Measurements from ENCODE around the gene IQGAP2. TPM values are rescaled to one million over a fixed set of nuclear protein-coding genes. Genes with fewer than 3 reads are reported as not detected.

Gene IQGAP2
- total and polyA plus RNA-seq, 9 of the 15 experiments (the other 6 are each of a cell fraction or from before 2014, with no cell fraction given), result 8.7 to 23.2 (median 17.4) TPM

DNA sequence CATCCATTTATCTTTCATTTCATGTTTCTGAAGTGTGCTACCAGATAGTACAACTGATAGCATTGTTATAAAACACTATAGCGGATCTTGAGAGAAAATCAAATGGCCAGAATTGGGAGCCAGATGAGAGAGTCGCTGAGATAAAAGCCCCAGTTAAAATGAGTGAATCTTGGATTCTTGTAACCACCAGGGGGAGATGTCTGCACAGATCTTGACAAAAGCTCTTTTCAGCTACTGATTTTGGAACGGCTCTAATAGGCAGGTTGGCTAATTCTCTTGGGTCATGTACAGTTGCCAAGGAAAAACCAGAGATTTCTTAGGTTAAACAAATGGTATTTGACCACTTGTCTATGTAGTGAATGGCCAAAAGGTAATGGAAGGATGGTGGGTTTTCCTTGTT is 198.4 kb downstream of the IQGAP2 start (continued):
- TF ChIP-seq, protein P1, sequence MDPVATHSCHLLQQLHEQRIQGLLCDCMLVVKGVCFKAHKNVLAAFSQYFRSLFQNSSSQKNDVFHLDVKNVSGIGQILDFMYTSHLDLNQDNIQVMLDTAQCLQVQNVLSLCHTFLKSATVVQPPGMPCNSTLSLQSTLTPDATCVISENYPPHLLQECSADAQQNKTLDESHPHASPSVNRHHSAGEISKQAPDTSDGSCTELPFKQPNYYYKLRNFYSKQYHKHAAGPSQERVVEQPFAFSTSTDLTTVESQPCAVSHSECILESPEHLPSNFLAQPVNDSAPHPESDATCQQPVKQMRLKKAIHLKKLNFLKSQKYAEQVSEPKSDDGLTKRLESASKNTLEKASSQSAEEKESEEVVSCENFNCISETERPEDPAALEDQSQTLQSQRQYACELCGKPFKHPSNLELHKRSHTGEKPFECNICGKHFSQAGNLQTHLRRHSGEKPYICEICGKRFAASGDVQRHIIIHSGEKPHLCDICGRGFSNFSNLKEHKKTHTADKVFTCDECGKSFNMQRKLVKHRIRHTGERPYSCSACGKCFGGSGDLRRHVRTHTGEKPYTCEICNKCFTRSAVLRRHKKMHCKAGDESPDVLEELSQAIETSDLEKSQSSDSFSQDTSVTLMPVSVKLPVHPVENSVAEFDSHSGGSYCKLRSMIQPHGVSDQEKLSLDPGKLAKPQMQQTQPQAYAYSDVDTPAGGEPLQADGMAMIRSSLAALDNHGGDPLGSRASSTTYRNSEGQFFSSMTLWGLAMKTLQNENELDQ (CRISPR knock-in tag; IDR thresholded peaks at IDR 0.05; ENCODE audit: borderline replicate concordance), result no peak
- TF ChIP-seq POLR2AphosphoS5 (IDR thresholded peaks at IDR 0.05; ENCODE audit: control insufficient read depth, insufficient read depth, low read depth, low read length), result no peak
- TF ChIP-seq JUND (IDR thresholded peaks at IDR 0.05; ENCODE audit: borderline replicate concordance, low read depth, low read length), result 0 out of 2 replicates have a peak, but pooled peaks have one; percentile 10
- no peak for TF ChIP-seq JUND (tag; IDR thresholded peaks at IDR 0.05; ENCODE audit: borderline replicate concordance, low read depth, low read length)
- TF ChIP-seq SUPT5H (IDR thresholded peaks at IDR 0.05), result no peak
- TF ChIP-seq, protein P2, sequence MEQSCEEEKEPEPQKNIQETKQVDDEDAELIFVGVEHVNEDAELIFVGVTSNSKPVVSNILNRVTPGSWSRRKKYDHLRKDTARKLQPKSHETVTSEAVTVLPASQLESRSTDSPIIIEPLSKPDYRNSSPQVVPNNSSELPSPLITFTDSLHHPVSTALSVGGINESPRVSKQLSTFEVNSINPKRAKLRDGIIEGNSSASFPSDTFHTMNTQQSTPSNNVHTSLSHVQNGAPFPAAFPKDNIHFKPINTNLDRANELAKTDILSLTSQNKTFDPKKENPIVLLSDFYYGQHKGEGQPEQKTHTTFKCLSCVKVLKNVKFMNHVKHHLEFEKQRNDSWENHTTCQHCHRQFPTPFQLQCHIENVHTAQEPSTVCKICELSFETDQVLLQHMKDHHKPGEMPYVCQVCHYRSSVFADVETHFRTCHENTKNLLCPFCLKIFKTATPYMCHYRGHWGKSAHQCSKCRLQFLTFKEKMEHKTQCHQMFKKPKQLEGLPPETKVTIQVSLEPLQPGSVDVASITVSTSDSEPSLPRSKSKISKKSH (CRISPR knock-in tag; IDR thresholded peaks at IDR 0.05), result no peak
- TF ChIP-seq, protein P3, sequence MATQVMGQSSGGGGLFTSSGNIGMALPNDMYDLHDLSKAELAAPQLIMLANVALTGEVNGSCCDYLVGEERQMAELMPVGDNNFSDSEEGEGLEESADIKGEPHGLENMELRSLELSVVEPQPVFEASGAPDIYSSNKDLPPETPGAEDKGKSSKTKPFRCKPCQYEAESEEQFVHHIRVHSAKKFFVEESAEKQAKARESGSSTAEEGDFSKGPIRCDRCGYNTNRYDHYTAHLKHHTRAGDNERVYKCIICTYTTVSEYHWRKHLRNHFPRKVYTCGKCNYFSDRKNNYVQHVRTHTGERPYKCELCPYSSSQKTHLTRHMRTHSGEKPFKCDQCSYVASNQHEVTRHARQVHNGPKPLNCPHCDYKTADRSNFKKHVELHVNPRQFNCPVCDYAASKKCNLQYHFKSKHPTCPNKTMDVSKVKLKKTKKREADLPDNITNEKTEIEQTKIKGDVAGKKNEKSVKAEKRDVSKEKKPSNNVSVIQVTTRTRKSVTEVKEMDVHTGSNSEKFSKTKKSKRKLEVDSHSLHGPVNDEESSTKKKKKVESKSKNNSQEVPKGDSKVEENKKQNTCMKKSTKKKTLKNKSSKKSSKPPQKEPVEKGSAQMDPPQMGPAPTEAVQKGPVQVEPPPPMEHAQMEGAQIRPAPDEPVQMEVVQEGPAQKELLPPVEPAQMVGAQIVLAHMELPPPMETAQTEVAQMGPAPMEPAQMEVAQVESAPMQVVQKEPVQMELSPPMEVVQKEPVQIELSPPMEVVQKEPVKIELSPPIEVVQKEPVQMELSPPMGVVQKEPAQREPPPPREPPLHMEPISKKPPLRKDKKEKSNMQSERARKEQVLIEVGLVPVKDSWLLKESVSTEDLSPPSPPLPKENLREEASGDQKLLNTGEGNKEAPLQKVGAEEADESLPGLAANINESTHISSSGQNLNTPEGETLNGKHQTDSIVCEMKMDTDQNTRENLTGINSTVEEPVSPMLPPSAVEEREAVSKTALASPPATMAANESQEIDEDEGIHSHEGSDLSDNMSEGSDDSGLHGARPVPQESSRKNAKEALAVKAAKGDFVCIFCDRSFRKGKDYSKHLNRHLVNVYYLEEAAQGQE (IDR thresholded peaks at IDR 0.05; ENCODE audit: borderline replicate concordance), result peak; percentile 87
- TF ChIP-seq, protein P3 (CRISPR knock-in tag; IDR thresholded peaks at IDR 0.05; ENCODE audit: low read depth), result no peak
- no peak for TF ChIP-seq TBL1XR1 (IDR thresholded peaks at IDR 0.05; ENCODE audit: low read length in 2 of 2)
- TF ChIP-seq NELFE (IDR thresholded peaks at IDR 0.05; ENCODE audit: insufficient read depth, insufficient read length), result no peak
- peak; percentile 23; the same call in 1 of the 2 replicates for TF ChIP-seq GATAD2B (IDR thresholded peaks at IDR 0.05; ENCODE audit: borderline replicate concordance)
- no peak for TF ChIP-seq ZNF75A (CRISPR knock-in tag; IDR thresholded peaks at IDR 0.05)
- TF ChIP-seq PTBP1 (IDR thresholded peaks at IDR 0.05; ENCODE audit: low read depth, low read length), result no peak
